Endothelial cell of umbilical vein (primary cell): Measurements from ENCODE around the gene FARP2. TPM values are rescaled to one million over a fixed set of nuclear protein-coding genes. Genes with fewer than 3 reads are reported as not detected.

Experiments used
- BruUV-seq: library from RNA; stranded (reverse); fragments of 400-500 nt; replicated peaks from 2 replicates; lab custom pipeline; 2021; lab: Mats Ljungman, UMichigan
- CTCF ChIA-PET: fragments of 300-600, 350-600 bp; sonication (Branson Sonifier 250); formaldehyde crosslinking; loops from one replicate; lab custom pipeline; 2021; ENCODE audit warnings: antibody characterized with exemption, inconsistent platforms; lab: Charles Lee
- POLR2A ChIA-PET: fragments of 300-600, 350-600 bp; sonication (Branson Sonifier 250); formaldehyde crosslinking; loops from one replicate; lab custom pipeline; 2021; ENCODE audit warnings: antibody characterized with exemption, inconsistent platforms; lab: Charles Lee
- DNase-seq: peaks from one replicate; pipeline ENCODE4 v3.0.0-alpha.2; 2011; ENCODE audit warnings: low read depth, low spot score
- FAIRE-seq: peaks from 2 replicates; lab custom pipeline; 2011; peaks lifted over from hg19 to GRCh38; lab: Jason Lieb, UNC
- H2AFZ ChIP-seq: 2 replicates; pipeline ENCODE4 v1.6.0; 2012; ENCODE audit warnings: low read depth, low read length, control low read depth, inconsistent platforms
- H3K27ac ChIP-seq: 2 replicates; pipeline ENCODE4 v1.5.1; 2011; ENCODE audit warnings: low read depth, mild to moderate bottlenecking, control low read depth, low read length, moderate library complexity; ENCODE audit not compliant: insufficient read depth
- H3K27me3 ChIP-seq, 2 experiments: 2 replicates each; pipeline versions ENCODE4 v1.6.0 to v1.6.1; 2011; ENCODE audit warnings: low read length in 2 of 2, mixed read lengths in 1 of 2; ENCODE audit not compliant: control insufficient read depth in 2 of 2, insufficient read depth in 2 of 2
- H3K36me3 ChIP-seq, 2 experiments: 2 replicates in 1 of 2; 3 replicates in 1 of 2; pipeline ENCODE4 v1.5.1; 2011; ENCODE audit warnings: low read length in 2 of 2, mild to moderate bottlenecking in 1 of 2, moderate library complexity in 1 of 2; ENCODE audit not compliant: control insufficient read depth in 2 of 2, insufficient read depth in 2 of 2; ENCODE audit errors: extremely low read depth in 1 of 2
- H3K4me1 ChIP-seq: 3 replicates; pipeline ENCODE4 v1.5.1; 2011; ENCODE audit warnings: mild to moderate bottlenecking, low read length; ENCODE audit not compliant: control insufficient read depth, insufficient read depth; ENCODE audit errors: extremely low read depth
- H3K4me2 ChIP-seq: 2 replicates; pipeline ENCODE4 v1.6.1; 2011; ENCODE audit warnings: low read length, control low read depth, mixed read lengths; ENCODE audit not compliant: insufficient read depth
- H3K4me3 ChIP-seq, 3 experiments: fragments of 200-600 bp in 1 of 3; sonication (generic), shearing (Covaris generic) in 1 of 3; replicated peaks in 1 of 3; 2 replicates each; pipeline ENCODE4 v1.5.1; 2011 to 2016; ENCODE audit warnings: control low read depth in 3 of 3, low read length in 3 of 3, mild to moderate bottlenecking in 2 of 3, inconsistent platforms in 1 of 3, low read depth in 1 of 3, moderate library complexity in 1 of 3; ENCODE audit not compliant: insufficient read depth in 1 of 3
- H3K79me2 ChIP-seq: 2 replicates; pipeline ENCODE4 v1.6.0; 2012; ENCODE audit warnings: low read length, inconsistent platforms; ENCODE audit not compliant: control insufficient read depth, insufficient read depth
- H3K9ac ChIP-seq: replicated peaks from 2 replicates; pipeline ENCODE3; 2011; ENCODE audit warnings: low read length, control low read depth; ENCODE audit not compliant: insufficient read depth; ENCODE audit errors: extremely low read depth
- H3K9me1 ChIP-seq: replicated peaks from 3 replicates; pipeline ENCODE4 v1.6.0; 2011; ENCODE audit warnings: mild to moderate bottlenecking, low read length; ENCODE audit not compliant: control insufficient read depth, insufficient read depth; ENCODE audit errors: extremely low read depth
- H3K9me3 ChIP-seq: replicated peaks from 2 replicates; pipeline ENCODE4 v1.5.1; 2012; ENCODE audit warnings: low read length, inconsistent platforms; ENCODE audit not compliant: control insufficient read depth, insufficient read depth
- H4K20me1 ChIP-seq: replicated peaks from 2 replicates; pipeline ENCODE3; 2011; ENCODE audit warnings: mild to moderate bottlenecking, low read length; ENCODE audit not compliant: control insufficient read depth, insufficient read depth; ENCODE audit errors: extremely low read depth
- CTCF ChIP-seq, 2 donors: IDR thresholded peaks; 1 replicate in 1 of 2; 2 replicates in 1 of 2; pipeline ENCODE4 v1.5.1; 2011; ENCODE audit warnings: low read length in 2 of 2, mild to moderate bottlenecking in 2 of 2, moderate library complexity in 2 of 2, control low read depth in 1 of 2, inconsistent platforms in 1 of 2, low read depth in 1 of 2; ENCODE audit not compliant: insufficient read depth in 1 of 2; ENCODE audit errors: extremely low read depth in 1 of 2
- EZH2 ChIP-seq: IDR thresholded peaks from 2 replicates; pipeline ENCODE4 v1.6.1; 2012; ENCODE audit warnings: borderline replicate concordance, low read depth, mild to moderate bottlenecking, moderate library complexity, low read length, inconsistent platforms; ENCODE audit not compliant: severe bottlenecking
- FOS ChIP-seq: IDR thresholded peaks from 2 replicates; pipeline ENCODE4 v1.6.1; 2011; ENCODE audit warnings: mild to moderate bottlenecking, low read length, moderate library complexity, borderline replicate concordance; ENCODE audit not compliant: insufficient read depth
- GATA2 ChIP-seq: IDR thresholded peaks from 2 replicates; pipeline ENCODE4 v1.7.0; 2011; ENCODE audit warnings: low read depth, mild to moderate bottlenecking, moderate library complexity, mixed read lengths, low read length; ENCODE audit not compliant: insufficient read length, insufficient read depth
- JUN ChIP-seq: IDR thresholded peaks from 2 replicates; pipeline ENCODE4 v1.6.1; 2011; ENCODE audit warnings: borderline replicate concordance, low read depth; ENCODE audit not compliant: insufficient read length, insufficient read depth
- MYC ChIP-seq: IDR thresholded peaks from one replicate; pipeline ENCODE4 v1.6.1; 2011; ENCODE audit warnings: mild to moderate bottlenecking, low read depth, low read length
- POLR2AphosphoS5 ChIP-seq: IDR thresholded peaks from 2 replicates; pipeline ENCODE4 v1.6.1; 2012; ENCODE audit warnings: low read depth, mild to moderate bottlenecking, control low read depth, low read length, moderate library complexity; ENCODE audit not compliant: insufficient read depth
- dilution Hi-C: fragments of 300-500 bp; cut with MboI; formaldehyde crosslinking; loops from one replicate; pipeline ENCODE4 v1.15.0; 2019; ENCODE audit warnings: low sequenced_read_pairs; ENCODE audit not compliant: extremely low pct_ligation_motif_present
- intact Hi-C: fragments of 100-400 bp; cut with micrococcal nuclease; formaldehyde crosslinking; loops from one replicate; pipeline ENCODE4 v1.10.0; 2022
- polyA plus RNA-seq, 4 experiments: library from polyadenylated mRNA; depleted of rRNA in 3 of 4; stranded (reverse) in 3 of 4; unstranded in 1 of 4; fragments of >200 nt; gene quantifications; 2 replicates each; pipeline versions ENCODE4 v1.2.1 to v1.2.3, GENCODE V29; 2011 to 2012; ENCODE audit warnings: missing spikeins in 1 of 4
- total RNA-seq: library from RNA; stranded (reverse); gene quantifications from 2 replicates; pipeline ENCODE4 v1.2.3, GENCODE V29; 2021
- TF ChIP-seq, protein P1 (sequence below): IDR thresholded peaks from 2 replicates; pipeline ENCODE4 v1.6.1; 2011; ENCODE audit not compliant: insufficient read depth, insufficient read length

The FARP2 gene
- total and polyA plus RNA-seq, 2 donors (not counting 3 experiments of a cell fraction or from before 2014, with no cell fraction given), result 15.3 to 45.3 TPM

GRCh38 chr2:241516520-241516965 lies 160.5 kb downstream of the FARP2 start:
- TF ChIP-seq MYC (no peak), CTCF (IDR thresholded peaks at IDR 0.05; ENCODE audit: extremely low read depth in 1 of 2, insufficient read depth in 1 of 2, low read depth in 1 of 2, low read length in 2 of 2) (no peak), FOS (no peak), EZH2 (no peak), POLR2AphosphoS5 (no peak), JUN (no peak), GATA2 (no peak)
- TF ChIP-seq, protein P1, sequence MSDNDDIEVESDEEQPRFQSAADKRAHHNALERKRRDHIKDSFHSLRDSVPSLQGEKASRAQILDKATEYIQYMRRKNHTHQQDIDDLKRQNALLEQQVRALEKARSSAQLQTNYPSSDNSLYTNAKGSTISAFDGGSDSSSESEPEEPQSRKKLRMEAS, result no peak
- no peak for FAIRE-seq

More at GRCh38 chr2:241516520-241516965, 160.5 kb downstream of the FARP2 start:
- no peak overlapping the region for H3K27ac ChIP-seq
- H3K9me1 ChIP-seq, result no peaks in the 10 kb centered on the region
- no peak for DNase-seq
- no peaks in the 10 kb centered on the region for H4K20me1 ChIP-seq
- dilution Hi-C loops (no loop called here), intact Hi-C loops (no loop called here)
- no peaks in the 10 kb centered on the region for H3K4me1 ChIP-seq
- H3K4me2 ChIP-seq, result no peak overlapping the region
- CTCF ChIA-PET, result no interaction called here
- no peak overlapping the region for H3K9ac ChIP-seq
- H2AFZ ChIP-seq, result no peak overlapping the region
- no peaks in the 10 kb centered on the region for H3K79me2 ChIP-seq
- no peaks in the 10 kb centered on the region for H3K36me3 ChIP-seq
- POLR2A ChIA-PET, result no interaction called here
- H3K4me3 ChIP-seq, result no peak overlapping the region
- H3K27me3 ChIP-seq, result peaks cover 0 to 3% of the 10 kb centered on the region in 2 experiments
- H3K9me3 ChIP-seq, result no peaks in the 10 kb centered on the region
- BruUV-seq, result no TSS peak
